Activated CD4-positive, alpha-beta T cell treated with anti-CD3 and anti-CD28 coated beads, Interleukin-2, amount 50 U/mL, for 4 hours (primary cell): Measurements from ENCODE around the gene IL20RB.
"Not testable (repeated sequence)": the region's sequence is repeated elsewhere in the genome, so short reads cannot be mapped to it uniquely, and the experiment has no call there.

Experiments
- DNase-seq, 2 experiments: peaks; one replicate each; pipeline ENCODE4 v3.0.0-alpha.2; 2020

IL20RB gene

GRCh38 chr3:136947477-136947876, 10.3 kb upstream of the IL20RB start:
- DNase-seq, result no peak

- no peak for DNase-seq
These were observed 8.6 kb upstream of the IL20RB start for GRCh38 chr3:136949146-136949545.

- DNase-seq, result no peak
These were observed 8.1 kb upstream of the IL20RB start for GRCh38 chr3:136949708-136950107.

GRCh38 chr3:136950623-136951022, 7.2 kb upstream of the IL20RB start:
- no peak for DNase-seq

GRCh38 chr3:136952292-136952691, 5.5 kb upstream of the IL20RB start:
- no peak for DNase-seq

- DNase-seq, result no peak
These were observed 3.5 kb upstream of the IL20RB start for GRCh38 chr3:136954251-136954650.

- no peak for DNase-seq
These were observed 2.6 kb upstream of the IL20RB start for GRCh38 chr3:136954980-136955780.

GRCh38 chr3:136955813-136956212, 2.0 kb upstream of the IL20RB start:
- DNase-seq, result no peak

- DNase-seq, result no peak
These were observed 812 bp upstream of the IL20RB start for GRCh38 chr3:136956971-136957370.

- DNase-seq, result no peak
These were observed 1.2 kb downstream of the IL20RB start for GRCh38 chr3:136958939-136959338.

GRCh38 chr3:136959599-136959998, 1.8 kb downstream of the IL20RB start:
- DNase-seq, result no peak

- no peak for DNase-seq
These were observed 3.4 kb downstream of the IL20RB start for GRCh38 chr3:136960838-136961836.

GRCh38 chr3:136962927-136963326, 5.1 kb downstream of the IL20RB start:
- no peak for DNase-seq

GRCh38 chr3:136969539-136969938, 11.8 kb downstream of the IL20RB start:
- DNase-seq, result not testable (repeated sequence)

GRCh38 chr3:136973352-136973751, 15.6 kb downstream of the IL20RB start:
- no peak for DNase-seq

- no peak for DNase-seq
These were observed 16.9 kb downstream of the IL20RB start for GRCh38 chr3:136974670-136975069.

GRCh38 chr3:136979204-136979603, 21.4 kb downstream of the IL20RB start:
- DNase-seq, result no peak

GRCh38 chr3:136979684-136980083, 21.9 kb downstream of the IL20RB start:
- DNase-seq, result no peak

- DNase-seq, result no peak
These were observed 24.2 kb downstream of the IL20RB start for GRCh38 chr3:136982033-136982432.

- no peak for DNase-seq
These were observed 24.8 kb downstream of the IL20RB start for GRCh38 chr3:136982520-136983138.

- no peak for DNase-seq
These were observed 27.1 kb downstream of the IL20RB start for GRCh38 chr3:136984837-136985236.

GRCh38 chr3:136987398-136987980, 29.7 kb downstream of the IL20RB start:
- not testable (repeated sequence) for DNase-seq

GRCh38 chr3:136988651-136989050, 30.9 kb downstream of the IL20RB start:
- DNase-seq, result no peak
